Endothelial cell of umbilical vein (primary cell): ENCODE measurements around the gene MYMX. TPM values are rescaled to one million over a fixed set of nuclear protein-coding genes. Genes with fewer than 3 reads are reported as not detected.

Experiments
- BruUV-seq: library from RNA; stranded (reverse); fragments of 400-500 nt; replicated peaks from 2 replicates; lab custom pipeline; 2021; lab: Mats Ljungman, UMichigan
- CTCF ChIA-PET: fragments of 300-600, 350-600 bp; sonication (Branson Sonifier 250); formaldehyde crosslinking; loops from one replicate; lab custom pipeline; 2021; ENCODE audit warnings: antibody characterized with exemption, inconsistent platforms; lab: Charles Lee
- POLR2A ChIA-PET: fragments of 300-600, 350-600 bp; sonication (Branson Sonifier 250); formaldehyde crosslinking; loops from one replicate; lab custom pipeline; 2021; ENCODE audit warnings: antibody characterized with exemption, inconsistent platforms; lab: Charles Lee
- DNase-seq: peaks from one replicate; pipeline ENCODE4 v3.0.0-alpha.2; 2011; ENCODE audit warnings: low read depth, low spot score
- FAIRE-seq: peaks from 2 replicates; lab custom pipeline; 2011; peaks lifted over from hg19 to GRCh38; lab: Jason Lieb, UNC
- H2AFZ ChIP-seq: 2 replicates; pipeline ENCODE4 v1.6.0; 2012; ENCODE audit warnings: low read depth, low read length, control low read depth, inconsistent platforms
- H3K27ac ChIP-seq: 2 replicates; pipeline ENCODE4 v1.5.1; 2011; ENCODE audit warnings: low read depth, mild to moderate bottlenecking, control low read depth, low read length, moderate library complexity; ENCODE audit not compliant: insufficient read depth
- H3K27me3 ChIP-seq, 2 experiments: 2 replicates each; pipeline versions ENCODE4 v1.6.0 to v1.6.1; 2011; ENCODE audit warnings: low read length in 2 of 2, mixed read lengths in 1 of 2; ENCODE audit not compliant: control insufficient read depth in 2 of 2, insufficient read depth in 2 of 2
- H3K36me3 ChIP-seq, 2 experiments: 2 replicates in 1 of 2; 3 replicates in 1 of 2; pipeline ENCODE4 v1.5.1; 2011; ENCODE audit warnings: low read length in 2 of 2, mild to moderate bottlenecking in 1 of 2, moderate library complexity in 1 of 2; ENCODE audit not compliant: control insufficient read depth in 2 of 2, insufficient read depth in 2 of 2; ENCODE audit errors: extremely low read depth in 1 of 2
- H3K4me1 ChIP-seq: 3 replicates; pipeline ENCODE4 v1.5.1; 2011; ENCODE audit warnings: mild to moderate bottlenecking, low read length; ENCODE audit not compliant: control insufficient read depth, insufficient read depth; ENCODE audit errors: extremely low read depth
- H3K4me2 ChIP-seq: 2 replicates; pipeline ENCODE4 v1.6.1; 2011; ENCODE audit warnings: low read length, control low read depth, mixed read lengths; ENCODE audit not compliant: insufficient read depth
- H3K4me3 ChIP-seq, 3 experiments: fragments of 200-600 bp in 1 of 3; sonication (generic), shearing (Covaris generic) in 1 of 3; replicated peaks in 1 of 3; 2 replicates each; pipeline ENCODE4 v1.5.1; 2011 to 2016; ENCODE audit warnings: control low read depth in 3 of 3, low read length in 3 of 3, mild to moderate bottlenecking in 2 of 3, inconsistent platforms in 1 of 3, low read depth in 1 of 3, moderate library complexity in 1 of 3; ENCODE audit not compliant: insufficient read depth in 1 of 3
- H3K79me2 ChIP-seq: 2 replicates; pipeline ENCODE4 v1.6.0; 2012; ENCODE audit warnings: low read length, inconsistent platforms; ENCODE audit not compliant: control insufficient read depth, insufficient read depth
- H3K9ac ChIP-seq: replicated peaks from 2 replicates; pipeline ENCODE3; 2011; ENCODE audit warnings: low read length, control low read depth; ENCODE audit not compliant: insufficient read depth; ENCODE audit errors: extremely low read depth
- H3K9me1 ChIP-seq: replicated peaks from 3 replicates; pipeline ENCODE4 v1.6.0; 2011; ENCODE audit warnings: mild to moderate bottlenecking, low read length; ENCODE audit not compliant: control insufficient read depth, insufficient read depth; ENCODE audit errors: extremely low read depth
- H3K9me3 ChIP-seq: replicated peaks from 2 replicates; pipeline ENCODE4 v1.5.1; 2012; ENCODE audit warnings: low read length, inconsistent platforms; ENCODE audit not compliant: control insufficient read depth, insufficient read depth
- H4K20me1 ChIP-seq: replicated peaks from 2 replicates; pipeline ENCODE3; 2011; ENCODE audit warnings: mild to moderate bottlenecking, low read length; ENCODE audit not compliant: control insufficient read depth, insufficient read depth; ENCODE audit errors: extremely low read depth
- GATA2 ChIP-seq: IDR thresholded peaks from 2 replicates; pipeline ENCODE4 v1.7.0; 2011; ENCODE audit warnings: low read depth, mild to moderate bottlenecking, moderate library complexity, mixed read lengths, low read length; ENCODE audit not compliant: insufficient read length, insufficient read depth
- JUN ChIP-seq: IDR thresholded peaks from 2 replicates; pipeline ENCODE4 v1.6.1; 2011; ENCODE audit warnings: borderline replicate concordance, low read depth; ENCODE audit not compliant: insufficient read length, insufficient read depth
- MYC ChIP-seq: IDR thresholded peaks from one replicate; pipeline ENCODE4 v1.6.1; 2011; ENCODE audit warnings: mild to moderate bottlenecking, low read depth, low read length
- POLR2AphosphoS5 ChIP-seq: IDR thresholded peaks from 2 replicates; pipeline ENCODE4 v1.6.1; 2012; ENCODE audit warnings: low read depth, mild to moderate bottlenecking, control low read depth, low read length, moderate library complexity; ENCODE audit not compliant: insufficient read depth
- dilution Hi-C: fragments of 300-500 bp; cut with MboI; formaldehyde crosslinking; loops from one replicate; pipeline ENCODE4 v1.15.0; 2019; ENCODE audit warnings: low sequenced_read_pairs; ENCODE audit not compliant: extremely low pct_ligation_motif_present
- intact Hi-C: fragments of 100-400 bp; cut with micrococcal nuclease; formaldehyde crosslinking; loops from one replicate; pipeline ENCODE4 v1.10.0; 2022
- polyA plus RNA-seq, 4 experiments: library from polyadenylated mRNA; depleted of rRNA in 3 of 4; stranded (reverse) in 3 of 4; unstranded in 1 of 4; fragments of >200 nt; gene quantifications; 2 replicates each; pipeline versions ENCODE4 v1.2.1 to v1.2.3, GENCODE V29; 2011 to 2012; ENCODE audit warnings: missing spikeins in 1 of 4
- total RNA-seq: library from RNA; stranded (reverse); gene quantifications from 2 replicates; pipeline ENCODE4 v1.2.3, GENCODE V29; 2021

MYMX gene
- total and polyA plus RNA-seq, 2 donors (not counting 3 experiments of a cell fraction or from before 2014, with no cell fraction given), result 0.18 TPM; not detected in 1

- DNase-seq, result no peak
- BruUV-seq, result no TSS peak
- Histone ChIP-seq H3K4me3 (peak overlapping the region in 2 of 3 experiments; percentile 63 to 78), H3K9me1 (no peaks in the 10 kb centered on the region), H3K79me2 (peaks cover 26% of the 10 kb centered on the region), H3K9me3 (no peaks in the 10 kb centered on the region), H3K9ac (peak overlapping the region; percentile 68), H3K4me1 (peaks cover 30% of the 10 kb centered on the region), H2AFZ (no peak overlapping the region), H4K20me1 (no peaks in the 10 kb centered on the region), H3K4me2 (peak overlapping the region; percentile 88), H3K27ac (peak overlapping the region; percentile 76), H3K27me3 (no peaks in the 10 kb centered on the region), H3K36me3 (peaks cover 3 to 21% of the 10 kb centered on the region in 2 experiments)
- TF ChIP-seq JUN, result no peak
- ChIA-PET CTCF (interaction anchor here (1.2 to 1.6 kb wide), 2 partner anchors 8 to 20 kb away, joined by 3 read pairs; no protein-coding TSS in a partner anchor), POLR2A (interaction anchor here (1.4 kb wide), 2 partner anchors 16 to 43 kb away, joined by 3 read pairs; partner anchors contain the start of gene HSP90AB1)
- no peak for FAIRE-seq
- dilution Hi-C loops, result no loop called here
- intact Hi-C loops, result no loop called here
Observed at GRCh38 chr6:44262467-44263353, 46.0 kb downstream of the MYMX start.

DNA sequence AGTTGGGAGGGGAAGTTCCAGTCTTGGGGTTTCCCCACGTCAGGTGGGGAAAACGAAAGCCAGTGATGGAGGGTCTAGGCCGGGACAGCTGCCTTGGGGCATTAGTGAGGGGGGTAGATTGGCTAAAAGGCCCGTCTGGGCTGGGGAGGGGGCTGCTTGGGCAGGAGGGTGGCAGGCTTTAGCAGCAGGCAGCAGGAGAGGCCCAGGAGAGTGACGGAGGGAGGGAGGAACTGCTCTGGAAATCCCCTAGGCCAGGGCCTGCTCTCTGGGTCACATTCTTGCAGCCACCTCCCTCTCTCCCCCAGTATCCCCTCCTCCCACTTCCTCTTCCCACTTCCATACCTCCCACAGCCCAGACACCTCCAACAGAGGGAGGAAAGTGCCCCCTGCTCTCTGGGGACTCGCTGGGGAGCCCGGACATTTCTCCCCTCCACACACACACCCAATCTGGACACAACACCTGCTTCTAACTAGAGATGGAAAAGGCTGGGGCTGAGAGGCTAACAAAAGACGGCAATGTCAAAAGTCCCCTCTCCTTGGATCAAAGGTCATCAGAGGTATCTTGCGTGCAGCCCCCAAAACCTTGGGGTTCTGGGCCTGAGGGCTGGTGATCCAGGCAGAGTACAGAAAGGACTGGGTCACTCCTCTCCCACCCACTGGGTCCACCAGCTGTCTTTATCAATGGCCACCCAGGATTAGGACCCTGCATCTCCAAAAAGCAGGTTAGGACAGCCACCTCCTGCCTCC is 46.8 kb downstream of the MYMX start:
- dilution Hi-C loops (no loop called here), intact Hi-C loops (loop anchor here (2.0 kb wide), 1 partner anchor 123 kb away; the partner anchor contains the start of gene CDC5L)
- Histone ChIP-seq H3K9me3 (no peaks in the 10 kb centered on the region), H2AFZ (no peak overlapping the region), H3K36me3 (peaks cover 3 to 19% of the 10 kb centered on the region in 2 experiments), H3K4me1 (peaks cover 28% of the 10 kb centered on the region), H3K4me3 (peak overlapping the region; percentile 37 to 78 (median 63)), H3K79me2 (peaks cover 26% of the 10 kb centered on the region), H3K4me2 (peak overlapping the region; percentile 88), H3K9ac (peak overlapping the region; percentile 68), H3K9me1 (no peaks in the 10 kb centered on the region), H3K27ac (peak overlapping the region; percentile 76), H4K20me1 (no peaks in the 10 kb centered on the region), H3K27me3 (peaks cover 2 to 3% of the 10 kb centered on the region in 2 experiments)
- TF ChIP-seq POLR2AphosphoS5, result peak; percentile 21
- no peak for TF ChIP-seq JUN
- peak; percentile 23 for TF ChIP-seq MYC
- no peak for TF ChIP-seq GATA2
- DNase-seq (peak; percentile 40), FAIRE-seq (peak; percentile 89)
- ChIA-PET CTCF (interaction anchor here (1.1 to 1.6 kb wide), 4 partner anchors 9 to 41 kb away, joined by 3 to 5 read pairs (median 4); partner anchors contain the start of gene HSP90AB1), POLR2A (interaction anchor here (0.6 to 1.5 kb wide), 2 partner anchors 17 to 85 kb away, joined by 3 to 5 read pairs; partner anchors contain the start of gene HSP90AB1)
- TSS peak; percentile 33 for BruUV-seq
